T-helper 2 cell treated with Interferon-gamma antibody and Interleukin-4, amounts not matched to agents 100 ng/mL and 5 ng/mL, for 36 hours (primary cell): ENCODE results near the gene PHF21A. TPM values are rescaled to one million over a fixed set of nuclear protein-coding genes. Genes with fewer than 3 reads are reported as not detected.

Source experiments
- intact Hi-C: fragments of 100-400 bp; cut with micrococcal nuclease; formaldehyde crosslinking; loops from one replicate; pipeline ENCODE4 v1.15.1; 2023
- total RNA-seq: library from RNA; stranded (reverse); gene quantifications from 2 replicates; pipeline ENCODE4 v1.2.3, GENCODE V29; 2022

PHF21A gene
- total RNA-seq, 1 donor from 2014 or later = 32.2 TPM

GRCh38 chr11:45889555-45889954 is 231.7 kb downstream of the PHF21A start:
- intact Hi-C loops = loop anchor here (5.0 kb wide), 1 partner anchor 42 kb away; the partner anchor contains the start of gene CRY2

- intact Hi-C loops = loop anchor here (5.0 kb wide), 1 partner anchor 40 kb away; the partner anchor contains the start of gene CRY2
Observed at GRCh38 chr11:45887587-45887986, 233.7 kb downstream of the PHF21A start.

- intact Hi-C loops = loop anchor here (5.0 kb wide), 1 partner anchor 40 kb away; the partner anchor contains the start of gene CRY2
Observed at GRCh38 chr11:45886816-45887520, 234.3 kb downstream of the PHF21A start.

GRCh38 chr11:45885921-45886721 is 235.1 kb downstream of the PHF21A start:
- intact Hi-C loops = loop anchor here (2.0 to 5.0 kb wide), 2 partner anchors 33 to 39 kb away; partner anchors contain the start of gene CRY2

- intact Hi-C loops = loop anchor here (2.0 to 5.0 kb wide), 2 partner anchors 33 to 38 kb away; partner anchors contain the start of gene CRY2
Observed at GRCh38 chr11:45885274-45885920, 235.9 kb downstream of the PHF21A start, which contains the start of gene MAPK8IP1. Gene MAPK8IP1 (plus strand): TSS chr11:45885651. CDS start chr11:45885821, 170 bp downstream.

- intact Hi-C loops = loop anchor here (2.0 to 5.0 kb wide), 2 partner anchors 34 to 37 kb away; partner anchors contain the start of gene CRY2
Observed at GRCh38 chr11:45884596-45885185, 236.6 kb downstream of the PHF21A start.

Other genes with a start within 250 kb of the PHF21A start
- gene MAPK8IP1, start 235.8 kb downstream of the PHF21A start, total RNA-seq = 0.66 and 0.80 TPM in 2 replicates
- 2.4 and 4.4 TPM in 2 replicates for gene FREY1, start 214.2 kb downstream of the PHF21A start, total RNA-seq
- 49.7 and 53.7 TPM in 2 replicates for gene PEX16, start 203.6 kb downstream of the PHF21A start, total RNA-seq
- 0.36 and 0.52 TPM in 2 replicates for gene LARGE2, start 198.8 kb downstream of the PHF21A start, total RNA-seq
- gene CREB3L1, start 156.2 kb upstream of the PHF21A start, total RNA-seq = 0.09 TPM in 1 of 2 replicates, not detected in the other
- 149 and 152 TPM in 2 replicates for gene DGKZ, start 226.0 kb upstream of the PHF21A start, total RNA-seq